ENCODE measurements around the gene INPP5J. TPM values are rescaled to one million over a fixed set of nuclear protein-coding genes. Genes with fewer than 3 reads are reported as not detected.
A peak's percentile ranks its signal among the peaks of the same experiment; 100 is the strongest.

The INPP5J gene
- polyA plus RNA-seq, 1 donor from 2014 or later = 3.7 TPM

DNA sequence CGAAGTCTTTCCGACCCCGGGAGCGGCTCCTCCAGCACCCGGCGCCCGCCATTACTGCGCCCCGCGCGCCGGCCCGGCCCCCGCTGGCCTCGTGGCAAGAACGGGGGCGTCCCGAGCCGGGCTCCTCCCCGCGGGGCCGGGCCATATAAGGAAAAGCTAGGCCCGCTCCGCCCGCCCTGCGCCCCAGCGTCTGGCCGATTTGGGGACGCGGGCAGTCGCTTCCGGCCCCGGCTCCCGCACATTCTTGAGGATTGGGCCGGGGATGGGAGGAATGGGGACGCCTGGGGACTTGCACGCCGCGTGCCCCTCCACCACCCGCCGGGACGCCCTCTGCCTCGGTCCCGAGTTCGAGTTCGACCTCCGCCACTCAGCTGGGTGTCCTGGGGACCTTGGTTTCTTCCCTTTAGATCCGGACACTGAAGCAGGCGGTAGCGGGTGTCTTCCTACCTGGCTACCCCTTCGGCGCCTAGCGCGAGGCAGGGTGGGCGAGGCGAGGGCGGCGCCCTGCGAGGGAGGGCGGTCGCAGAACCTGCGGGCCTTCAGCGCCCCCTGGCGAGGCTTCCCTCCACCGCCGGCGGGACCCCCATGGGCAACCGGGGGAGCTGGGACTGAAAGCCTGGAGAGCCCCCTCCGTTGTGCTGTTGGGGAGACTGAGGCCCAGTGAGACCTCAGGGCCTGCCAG is 37.8 kb upstream of the INPP5J start:
- Histone ChIP-seq H3K9me2 (ENCODE audit: insufficient read depth, low read length) (no peaks in the 10 kb centered on the region), H4K20me1 (ENCODE audit: insufficient read depth) (no peaks in the 10 kb centered on the region), H3K27ac (ENCODE audit: low read length) (no peak overlapping the region), H2AFZ (ENCODE audit: low read depth, low read length) (no peak overlapping the region), H3K4me2 (ENCODE audit: low read length) (no peak overlapping the region), H3K4me3 (ENCODE audit: low read length) (peak overlapping the region; percentile 49), H3K36me3 (ENCODE audit: insufficient read depth, low read length) (no peaks in the 10 kb centered on the region), H3K27me3 (ENCODE audit: insufficient read depth, low read depth, low read length) (peaks cover 25% of the 10 kb centered on the region), H3K9me3 (ENCODE audit: low read length) (no peaks in the 10 kb centered on the region), H3F3A (ENCODE audit: insufficient read depth, low read length, poor library complexity, severe bottlenecking) (no peaks in the 10 kb centered on the region), H3K79me2 (replicated peaks; ENCODE audit: insufficient read depth, low read length) (no peaks in the 10 kb centered on the region), H3K9ac (ENCODE audit: low read length) (no peak overlapping the region)
- TF ChIP-seq, protein P1, sequence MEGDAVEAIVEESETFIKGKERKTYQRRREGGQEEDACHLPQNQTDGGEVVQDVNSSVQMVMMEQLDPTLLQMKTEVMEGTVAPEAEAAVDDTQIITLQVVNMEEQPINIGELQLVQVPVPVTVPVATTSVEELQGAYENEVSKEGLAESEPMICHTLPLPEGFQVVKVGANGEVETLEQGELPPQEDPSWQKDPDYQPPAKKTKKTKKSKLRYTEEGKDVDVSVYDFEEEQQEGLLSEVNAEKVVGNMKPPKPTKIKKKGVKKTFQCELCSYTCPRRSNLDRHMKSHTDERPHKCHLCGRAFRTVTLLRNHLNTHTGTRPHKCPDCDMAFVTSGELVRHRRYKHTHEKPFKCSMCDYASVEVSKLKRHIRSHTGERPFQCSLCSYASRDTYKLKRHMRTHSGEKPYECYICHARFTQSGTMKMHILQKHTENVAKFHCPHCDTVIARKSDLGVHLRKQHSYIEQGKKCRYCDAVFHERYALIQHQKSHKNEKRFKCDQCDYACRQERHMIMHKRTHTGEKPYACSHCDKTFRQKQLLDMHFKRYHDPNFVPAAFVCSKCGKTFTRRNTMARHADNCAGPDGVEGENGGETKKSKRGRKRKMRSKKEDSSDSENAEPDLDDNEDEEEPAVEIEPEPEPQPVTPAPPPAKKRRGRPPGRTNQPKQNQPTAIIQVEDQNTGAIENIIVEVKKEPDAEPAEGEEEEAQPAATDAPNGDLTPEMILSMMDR (IDR thresholded peaks at IDR 0.05; ENCODE audit: poor library complexity, severe bottlenecking) = peak; percentile 56
- TF ChIP-seq RAD21 (conservative IDR thresholded peaks at IDR 0.05) = peak; percentile 39
- peak; percentile 37 for TF ChIP-seq SMC3 (conservative IDR thresholded peaks at IDR 0.05; ENCODE audit: poor library complexity)
- TF ChIP-seq, protein P2, sequence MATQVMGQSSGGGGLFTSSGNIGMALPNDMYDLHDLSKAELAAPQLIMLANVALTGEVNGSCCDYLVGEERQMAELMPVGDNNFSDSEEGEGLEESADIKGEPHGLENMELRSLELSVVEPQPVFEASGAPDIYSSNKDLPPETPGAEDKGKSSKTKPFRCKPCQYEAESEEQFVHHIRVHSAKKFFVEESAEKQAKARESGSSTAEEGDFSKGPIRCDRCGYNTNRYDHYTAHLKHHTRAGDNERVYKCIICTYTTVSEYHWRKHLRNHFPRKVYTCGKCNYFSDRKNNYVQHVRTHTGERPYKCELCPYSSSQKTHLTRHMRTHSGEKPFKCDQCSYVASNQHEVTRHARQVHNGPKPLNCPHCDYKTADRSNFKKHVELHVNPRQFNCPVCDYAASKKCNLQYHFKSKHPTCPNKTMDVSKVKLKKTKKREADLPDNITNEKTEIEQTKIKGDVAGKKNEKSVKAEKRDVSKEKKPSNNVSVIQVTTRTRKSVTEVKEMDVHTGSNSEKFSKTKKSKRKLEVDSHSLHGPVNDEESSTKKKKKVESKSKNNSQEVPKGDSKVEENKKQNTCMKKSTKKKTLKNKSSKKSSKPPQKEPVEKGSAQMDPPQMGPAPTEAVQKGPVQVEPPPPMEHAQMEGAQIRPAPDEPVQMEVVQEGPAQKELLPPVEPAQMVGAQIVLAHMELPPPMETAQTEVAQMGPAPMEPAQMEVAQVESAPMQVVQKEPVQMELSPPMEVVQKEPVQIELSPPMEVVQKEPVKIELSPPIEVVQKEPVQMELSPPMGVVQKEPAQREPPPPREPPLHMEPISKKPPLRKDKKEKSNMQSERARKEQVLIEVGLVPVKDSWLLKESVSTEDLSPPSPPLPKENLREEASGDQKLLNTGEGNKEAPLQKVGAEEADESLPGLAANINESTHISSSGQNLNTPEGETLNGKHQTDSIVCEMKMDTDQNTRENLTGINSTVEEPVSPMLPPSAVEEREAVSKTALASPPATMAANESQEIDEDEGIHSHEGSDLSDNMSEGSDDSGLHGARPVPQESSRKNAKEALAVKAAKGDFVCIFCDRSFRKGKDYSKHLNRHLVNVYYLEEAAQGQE (IDR thresholded peaks at IDR 0.05; ENCODE audit: borderline replicate concordance) = no peak

DNA sequence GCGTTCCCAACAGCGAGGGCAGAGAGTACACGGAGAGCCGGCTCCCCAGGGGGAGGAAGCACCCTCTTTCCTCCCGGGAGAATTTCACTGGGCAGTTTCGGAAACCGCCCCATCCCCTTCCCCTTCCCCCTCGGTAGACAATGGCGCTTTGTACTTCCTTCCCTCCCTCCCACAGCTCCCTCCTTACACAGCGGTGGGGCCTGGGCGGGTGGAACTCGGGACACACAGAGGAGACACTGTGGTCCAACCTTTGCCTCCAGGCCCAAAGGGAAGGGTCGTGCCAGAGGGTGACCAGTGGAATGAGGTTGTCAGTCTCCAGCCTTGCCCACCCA is 37.3 kb upstream of the INPP5J start:
- Histone ChIP-seq H3F3A (ENCODE audit: insufficient read depth, low read length, poor library complexity, severe bottlenecking) (no peaks in the 10 kb centered on the region), H3K9me3 (ENCODE audit: low read length) (no peaks in the 10 kb centered on the region), H3K4me3 (ENCODE audit: low read length) (no peak overlapping the region), H3K9ac (ENCODE audit: low read length) (no peak overlapping the region), H3K4me2 (ENCODE audit: low read length) (no peak overlapping the region), H4K20me1 (ENCODE audit: insufficient read depth) (no peaks in the 10 kb centered on the region), H3K79me2 (replicated peaks; ENCODE audit: insufficient read depth, low read length) (no peaks in the 10 kb centered on the region), H3K27ac (ENCODE audit: low read length) (no peak overlapping the region), H3K36me3 (ENCODE audit: insufficient read depth, low read length) (no peaks in the 10 kb centered on the region), H2AFZ (ENCODE audit: low read depth, low read length) (no peak overlapping the region), H3K9me2 (ENCODE audit: insufficient read depth, low read length) (no peaks in the 10 kb centered on the region), H3K27me3 (ENCODE audit: insufficient read depth, low read depth, low read length) (peaks cover 25% of the 10 kb centered on the region)
- TF ChIP-seq EP300 (conservative IDR thresholded peaks at IDR 0.05; ENCODE audit: poor library complexity, severe bottlenecking) (no peak), TAF1 (IDR thresholded peaks at IDR 0.05; ENCODE audit: low read depth) (no peak), MXI1 (conservative IDR thresholded peaks at IDR 0.05; ENCODE audit: poor library complexity, severe bottlenecking) (no peak), POLR2AphosphoS5 (IDR thresholded peaks at IDR 0.05) (no peak), SMC3 (conservative IDR thresholded peaks at IDR 0.05; ENCODE audit: poor library complexity) (peak; percentile 1), EZH2 (IDR thresholded peaks at IDR 0.05; ENCODE audit: borderline replicate concordance, insufficient read depth, low read length, poor library complexity, severe bottlenecking) (no peak)
- TF ChIP-seq, protein P1 (IDR thresholded peaks at IDR 0.05; ENCODE audit: poor library complexity, severe bottlenecking) = peak; percentile 7
